Effector memory CD8-positive, alpha-beta T cell (primary cell): ENCODE data around the gene ITIH2.
"Not testable (repeated sequence)": the region's sequence is repeated elsewhere in the genome, so short reads cannot be mapped to it uniquely, and the experiment has no call there.

ENCODE experiments used
- ATAC-seq: fragments of 150-1000 bp; cut with Tn5 transposase; replicated peaks from 2 replicates; pipeline ENCODE4 v1.10.0; 2021; ENCODE audit warnings: mild to moderate bottlenecking, moderate library complexity
- DNase-seq, 3 experiments: peaks; one replicate each; pipeline ENCODE4 v3.0.0; 2021
- H3K27ac Mint-ChIP-seq, 2 donors: one replicate each; pipeline ENCODE4 v1.8.0; 2022; ENCODE audit warnings: mild to moderate bottlenecking in 2 of 2, mixed read lengths in 2 of 2, moderate library complexity in 2 of 2
- H3K27me3 Mint-ChIP-seq, 2 donors: one replicate each; pipeline ENCODE4 v1.8.0; 2022; ENCODE audit warnings: mixed read lengths in 2 of 2
- H3K36me3 Mint-ChIP-seq: one replicate; pipeline ENCODE4 v1.8.0; 2022; ENCODE audit warnings: mild to moderate bottlenecking, moderate library complexity, mixed read lengths; ENCODE audit not compliant: insufficient read depth
- H3K4me1 Mint-ChIP-seq, 2 donors: one replicate each; pipeline ENCODE4 v1.8.0; 2022; ENCODE audit warnings: low read depth in 2 of 2, mixed read lengths in 2 of 2
- H3K4me3 Mint-ChIP-seq, 2 donors: one replicate each; pipeline ENCODE4 v1.8.0; 2022; ENCODE audit warnings: mild to moderate bottlenecking in 2 of 2, mixed read lengths in 2 of 2, moderate library complexity in 2 of 2
- H3K9me3 Mint-ChIP-seq, 2 donors: one replicate each; pipeline ENCODE4 v1.8.0; 2022; ENCODE audit warnings: mixed read lengths in 2 of 2

ITIH2 gene

GRCh38 chr10:7782194-7782593 is 79.1 kb downstream of the ITIH2 start:
- H3K36me3 Mint-ChIP-seq: peaks cover 50% of the 10 kb centered on the region
- peaks cover 13 to 33% of the 10 kb centered on the region in 2 donors for H3K4me1 Mint-ChIP-seq
- H3K27me3 Mint-ChIP-seq, ATAC-seq, H3K4me3 Mint-ChIP-seq, H3K27ac Mint-ChIP-seq, DNase-seq, H3K9me3 Mint-ChIP-seq: not testable (repeated sequence)

DNA sequence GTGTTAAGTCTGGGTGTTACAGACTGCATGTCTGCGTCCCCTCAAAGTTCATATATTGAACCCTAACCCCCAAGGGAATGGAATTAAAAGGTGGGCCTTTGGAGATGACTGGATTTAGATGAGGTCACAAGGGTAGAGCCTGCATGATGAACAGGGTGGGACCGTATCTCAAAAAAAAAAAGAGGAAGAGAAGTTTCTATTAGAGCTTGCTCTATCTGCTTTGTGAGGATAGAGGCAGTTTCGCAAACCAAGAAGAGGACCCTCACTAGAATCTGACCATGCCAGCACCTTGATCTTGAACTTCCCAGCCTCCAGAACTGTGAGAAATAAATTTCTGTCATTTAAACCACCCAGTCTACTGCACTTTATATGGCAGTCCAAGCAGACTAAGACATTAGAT is 83.3 kb downstream of the ITIH2 start:
- H3K36me3 Mint-ChIP-seq: peaks cover 12% of the 10 kb centered on the region
- no peaks in the 10 kb centered on the region for H3K9me3 Mint-ChIP-seq
- DNase-seq: no peak
- H3K27ac Mint-ChIP-seq: no peak overlapping the region
- no peaks in the 10 kb centered on the region for H3K27me3 Mint-ChIP-seq
- peaks cover 23 to 50% of the 10 kb centered on the region in 2 donors for H3K4me1 Mint-ChIP-seq
- no peak overlapping the region for H3K4me3 Mint-ChIP-seq
- no peak for ATAC-seq

DNA sequence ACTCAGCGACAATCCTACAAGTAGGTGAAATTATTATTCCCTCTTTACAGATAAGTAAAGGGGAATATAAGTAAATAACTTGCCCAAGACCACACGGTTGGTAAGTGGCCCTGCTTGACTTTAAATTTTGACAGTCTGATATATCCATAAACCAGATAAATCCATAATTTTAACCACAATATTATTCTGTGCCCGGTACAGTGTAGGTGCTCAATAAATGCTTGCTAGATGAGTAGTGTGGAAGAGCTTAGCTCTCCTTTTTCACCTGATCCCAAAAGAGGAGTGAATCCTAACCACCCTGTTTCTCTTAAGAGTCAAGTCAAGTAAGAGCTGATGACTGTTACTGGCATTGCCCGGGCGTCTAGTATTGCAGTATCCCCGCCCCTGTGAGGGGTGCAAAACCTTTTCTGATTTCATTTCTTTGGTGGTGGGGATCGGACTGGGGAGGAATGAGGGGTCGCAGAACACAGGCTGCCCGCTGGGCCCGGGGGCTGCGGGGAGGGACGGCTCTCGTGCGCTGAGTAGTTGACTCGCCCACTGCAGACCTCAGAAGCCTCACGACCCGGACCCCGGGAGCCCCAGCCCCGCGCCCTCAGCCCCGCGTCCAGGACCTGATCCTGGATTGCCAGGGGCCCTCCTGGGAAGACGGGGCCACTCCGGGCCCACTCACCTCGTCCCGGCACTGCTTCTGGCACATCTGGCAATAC is 84.2 kb downstream of the ITIH2 start:
- Mint-ChIP-seq H3K9me3 (no peaks in the 10 kb centered on the region), H3K27ac (no peak overlapping the region), H3K4me3 (no peak overlapping the region), H3K4me1 (peaks cover 23 to 59% of the 10 kb centered on the region in 2 donors), H3K36me3 (peaks cover 10% of the 10 kb centered on the region), H3K27me3 (no peaks in the 10 kb centered on the region)
- ATAC-seq (no peak), DNase-seq (peak in 1 of 3 experiments; percentile 3)

GRCh38 chr10:7787857-7788638 is 84.9 kb downstream of the ITIH2 start, which contains the start of the genes ATP5F1C and KIN:
Gene ATP5F1C, plus strand, starts transcription at chr10:7788177. Its CDS starts 31 bp downstream, at chr10:7788208.
Gene KIN, minus strand, starts transcription at chr10:7787993. Its CDS starts 60 bp downstream, at chr10:7787933.
- Mint-ChIP-seq H3K27ac (no peak within 1 kb of the TSS), H3K27me3 (no peaks in the 10 kb centered on the region), H3K9me3 (no peaks in the 10 kb centered on the region), H3K4me1 (peaks cover 29 to 66% of the 10 kb centered on the region in 2 donors), H3K36me3 (peaks cover 10% of the 10 kb centered on the region), H3K4me3 (no peak within 1 kb of the TSS)
- DNase-seq (peak; percentile 96 to 97 (median 97)), ATAC-seq (peak; percentile 92)

DNA sequence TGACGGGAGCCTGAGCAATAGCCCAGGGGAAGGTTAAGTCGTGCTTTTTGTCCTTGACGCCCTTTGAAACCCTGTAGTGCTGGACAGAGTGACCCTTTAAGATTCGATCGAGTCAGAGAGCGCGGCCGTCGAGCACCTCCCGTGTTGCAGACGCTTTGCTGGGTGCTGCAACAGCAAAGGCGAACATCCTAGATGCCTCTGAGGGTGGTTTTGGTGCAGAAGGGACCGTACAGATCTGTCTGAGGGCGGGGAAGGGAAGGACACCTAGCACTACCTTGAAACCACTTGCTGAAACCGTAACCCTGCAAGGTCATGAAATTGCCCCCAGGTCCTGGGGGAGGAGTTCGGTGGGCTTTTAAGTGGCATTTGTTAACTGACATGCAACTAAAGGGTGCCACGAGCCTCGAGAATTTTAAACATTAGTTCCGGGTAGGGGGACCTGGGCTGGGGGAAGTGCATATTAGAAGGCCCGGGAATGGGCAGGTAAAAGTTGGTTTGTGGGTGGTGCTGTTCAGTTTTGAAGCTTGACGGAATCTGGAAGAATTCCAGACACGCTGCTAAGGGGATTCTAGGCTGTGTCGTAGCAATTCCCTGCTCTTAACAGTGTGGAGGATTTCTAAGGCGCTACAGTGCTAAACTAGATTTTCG is 85.6 kb downstream of the ITIH2 start:
- peak in 1 of 3 experiments; percentile 17 for DNase-seq
- no peak overlapping the region for H3K4me3 Mint-ChIP-seq
- peaks cover 28 to 66% of the 10 kb centered on the region in 2 donors for H3K4me1 Mint-ChIP-seq
- no peak overlapping the region for H3K27ac Mint-ChIP-seq
- ATAC-seq: peak; percentile 18
- H3K27me3 Mint-ChIP-seq: no peaks in the 10 kb centered on the region
- H3K9me3 Mint-ChIP-seq: no peaks in the 10 kb centered on the region
- peaks cover 10% of the 10 kb centered on the region for H3K36me3 Mint-ChIP-seq

- H3K36me3 Mint-ChIP-seq: peaks cover 10% of the 10 kb centered on the region
- H3K27ac Mint-ChIP-seq: no peak overlapping the region
- DNase-seq (no peak), ATAC-seq (no peak)
- no peaks in the 10 kb centered on the region for H3K27me3 Mint-ChIP-seq
- H3K4me3 Mint-ChIP-seq: no peak overlapping the region
- H3K9me3 Mint-ChIP-seq: no peaks in the 10 kb centered on the region
- peaks cover 32 to 67% of the 10 kb centered on the region in 2 donors for H3K4me1 Mint-ChIP-seq
These were observed 86.3 kb downstream of the ITIH2 start for GRCh38 chr10:7789390-7789789.

GRCh38 chr10:7792541-7792940 is 89.4 kb downstream of the ITIH2 start:
- Mint-ChIP-seq H3K36me3 (peaks cover 18% of the 10 kb centered on the region), H3K4me3 (no peak overlapping the region), H3K9me3 (no peaks in the 10 kb centered on the region), H3K27ac (peak overlapping the region; percentile 15 to 35), H3K4me1 (peaks cover 36 to 74% of the 10 kb centered on the region in 2 donors), H3K27me3 (no peaks in the 10 kb centered on the region)
- no peak for DNase-seq
- no peak for ATAC-seq

- Mint-ChIP-seq H3K4me1 (peaks cover 31 to 67% of the 10 kb centered on the region in 2 donors), H3K4me3 (no peak overlapping the region), H3K36me3 (peaks cover 35% of the 10 kb centered on the region), H3K27me3 (no peaks in the 10 kb centered on the region), H3K9me3 (no peaks in the 10 kb centered on the region), H3K27ac (peak overlapping the region in 1 of 2 donors; percentile 19)
- no peak for DNase-seq
- no peak for ATAC-seq
These were observed 91.3 kb downstream of the ITIH2 start for GRCh38 chr10:7794251-7795026.

DNA sequence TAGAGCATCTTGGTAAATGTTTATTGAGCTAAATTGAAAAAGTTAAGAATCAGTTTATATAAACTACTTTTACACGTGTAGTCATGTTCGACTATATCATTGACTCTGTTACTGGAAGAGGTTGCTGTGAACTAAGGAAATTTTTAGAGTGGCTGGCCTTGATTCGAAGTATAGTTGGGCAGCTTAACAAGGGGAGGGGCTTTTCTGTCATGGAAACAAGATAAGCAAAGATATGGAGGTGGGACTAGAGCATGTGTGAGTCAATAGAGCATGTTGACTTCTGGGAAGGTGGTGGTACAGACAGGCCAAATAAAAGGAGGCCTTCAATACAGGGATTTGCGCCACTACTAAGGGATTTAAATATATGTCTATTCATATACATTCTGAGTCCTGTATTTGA is 92.5 kb downstream of the ITIH2 start:
- H3K4me3 Mint-ChIP-seq: no peak overlapping the region
- ATAC-seq: no peak
- H3K36me3 Mint-ChIP-seq: peaks cover 45% of the 10 kb centered on the region
- DNase-seq: no peak
- no peaks in the 10 kb centered on the region for H3K9me3 Mint-ChIP-seq
- peaks cover 25 to 58% of the 10 kb centered on the region in 2 donors for H3K4me1 Mint-ChIP-seq
- H3K27ac Mint-ChIP-seq: peak overlapping the region; percentile 10 to 19
- H3K27me3 Mint-ChIP-seq: no peaks in the 10 kb centered on the region

GRCh38 chr10:7797582-7797981 is 94.5 kb downstream of the ITIH2 start:
- DNase-seq: no peak
- no peak overlapping the region for H3K4me3 Mint-ChIP-seq
- H3K36me3 Mint-ChIP-seq: peaks cover 64% of the 10 kb centered on the region
- H3K27me3 Mint-ChIP-seq: no peaks in the 10 kb centered on the region
- H3K4me1 Mint-ChIP-seq: peaks cover 20 to 39% of the 10 kb centered on the region in 2 donors
- no peaks in the 10 kb centered on the region for H3K9me3 Mint-ChIP-seq
- H3K27ac Mint-ChIP-seq: no peak overlapping the region
- no peak for ATAC-seq
